HAP-1 (cell line): ENCODE data around the gene OXLD1.
"Not testable (repeated sequence)": the region's sequence is repeated elsewhere in the genome, so short reads cannot be mapped to it uniquely, and the experiment has no call there.

Experiments
- DNase-seq, 2 experiments: peaks; one replicate each; pipeline ENCODE4 v3.0.0-alpha.2; 2016 to 2020; ENCODE audit warnings: low spot score in 2 of 2
- H3K27me3 ChIP-seq: fragments of 250-450 bp; sonication (Bioruptor Pico); 2 replicates; pipeline ENCODE4 v1.5.1; 2020; ENCODE audit warnings: low read depth, mild to moderate bottlenecking, moderate library complexity
- H3K36me3 ChIP-seq: fragments of 250-450 bp; sonication (Bioruptor Pico); replicated peaks from 2 replicates; pipeline ENCODE4 v1.5.1; 2020; ENCODE audit warnings: mild to moderate bottlenecking
- H3K4me1 ChIP-seq: fragments of 250-450 bp; sonication (Bioruptor Pico); 2 replicates; pipeline ENCODE4 v1.5.1; 2020; ENCODE audit warnings: mild to moderate bottlenecking
- H3K4me3 ChIP-seq: fragments of 250-450 bp; sonication (Bioruptor Pico); 2 replicates; pipeline ENCODE4 v1.5.1; 2020; ENCODE audit warnings: mild to moderate bottlenecking, moderate library complexity
- H3K9me3 ChIP-seq: fragments of 250-450 bp; sonication (Bioruptor Pico); 2 replicates; pipeline ENCODE4 v1.5.1; 2020; ENCODE audit warnings: mild to moderate bottlenecking, moderate library complexity
- in situ Hi-C: fragments of 300-500 bp; cut with MboI; formaldehyde crosslinking; loops from 3 replicates; pipeline ENCODE4 v1.14.3; 2020; ENCODE audit warnings: low sequenced_read_pairs, inconsistent platforms, mixed read lengths

The OXLD1 gene

DNA sequence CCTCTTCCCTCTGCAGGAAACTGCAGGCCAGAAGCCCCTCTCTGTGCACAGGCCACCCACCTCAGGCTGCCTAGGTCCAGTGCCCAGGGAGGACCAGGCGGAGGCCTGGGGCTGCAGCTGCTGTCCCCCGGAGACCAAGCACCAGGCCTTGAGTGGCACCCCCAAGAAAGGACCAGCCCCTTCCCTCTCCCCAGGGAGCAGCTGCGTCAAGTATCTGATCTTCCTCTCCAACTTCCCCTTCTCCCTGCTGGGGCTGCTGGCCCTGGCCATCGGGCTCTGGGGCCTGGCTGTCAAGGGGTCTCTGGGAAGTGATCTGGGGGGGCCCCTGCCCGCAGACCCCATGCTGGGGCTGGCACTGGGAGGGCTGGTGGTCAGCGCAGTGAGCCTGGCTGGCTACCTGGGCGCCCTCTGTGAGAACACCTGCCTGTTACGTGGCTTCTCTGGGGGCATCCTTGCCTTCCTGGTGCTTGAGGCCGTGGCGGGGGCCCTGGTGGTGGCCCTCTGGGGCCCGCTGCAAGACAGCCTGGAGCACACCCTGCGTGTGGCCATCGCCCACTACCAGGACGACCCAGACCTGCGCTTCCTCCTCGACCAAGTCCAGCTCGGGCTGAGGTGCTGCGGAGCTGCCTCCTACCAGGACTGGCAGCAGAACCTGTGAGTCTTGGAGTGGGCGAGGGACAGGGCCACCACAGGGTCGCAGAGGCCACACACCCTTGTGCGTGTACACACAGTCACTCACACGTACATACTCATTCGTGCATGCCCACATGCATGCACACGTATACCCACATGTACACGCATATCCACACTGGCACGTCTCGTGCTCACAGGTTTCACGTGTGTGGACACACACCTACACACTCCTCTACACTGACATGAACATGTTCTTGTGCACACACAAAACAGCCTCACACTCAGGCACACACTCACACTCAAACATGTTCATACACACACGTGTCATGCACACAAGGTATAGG is 21.1 kb downstream of the OXLD1 start:
- no peak overlapping the region for H3K4me3 ChIP-seq

DNA sequence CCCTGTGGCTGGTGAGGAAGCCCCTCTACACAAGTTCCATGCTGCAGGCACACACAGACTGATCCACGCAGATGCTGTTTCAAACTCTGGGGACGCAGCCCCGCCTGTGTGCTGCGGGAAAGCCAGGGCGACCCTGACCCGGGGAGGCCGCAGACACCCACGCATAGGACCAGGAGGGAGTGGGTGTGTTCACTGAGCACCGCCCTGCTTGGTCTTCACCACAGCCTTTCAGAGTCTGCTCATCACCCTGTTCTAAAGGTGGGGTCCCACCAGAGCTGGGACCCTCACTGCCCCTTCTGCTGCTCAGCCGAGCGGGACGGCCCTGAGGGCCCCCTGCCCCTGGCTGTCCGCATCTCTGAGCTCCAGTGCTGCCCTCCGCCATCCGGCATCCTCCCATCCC is 21.9 kb downstream of the OXLD1 start:
- in situ Hi-C loops, result no loop called here
- no peaks in the 10 kb centered on the region for H3K4me1 ChIP-seq
- H3K27me3 ChIP-seq, result no peaks in the 10 kb centered on the region
- DNase-seq, result no peak
- H3K9me3 ChIP-seq, result no peaks in the 10 kb centered on the region
- no peaks in the 10 kb centered on the region for H3K36me3 ChIP-seq
- H3K4me3 ChIP-seq, result no peak overlapping the region

More for the DNA sequence above, 21.1 kb downstream of the OXLD1 start:
- Histone ChIP-seq H3K27me3 (no peaks in the 10 kb centered on the region), H3K36me3 (no peaks in the 10 kb centered on the region), H3K9me3 (no peaks in the 10 kb centered on the region), H3K4me1 (no peaks in the 10 kb centered on the region)
- DNase-seq, result no peak
- in situ Hi-C loops, result no loop called here

DNA sequence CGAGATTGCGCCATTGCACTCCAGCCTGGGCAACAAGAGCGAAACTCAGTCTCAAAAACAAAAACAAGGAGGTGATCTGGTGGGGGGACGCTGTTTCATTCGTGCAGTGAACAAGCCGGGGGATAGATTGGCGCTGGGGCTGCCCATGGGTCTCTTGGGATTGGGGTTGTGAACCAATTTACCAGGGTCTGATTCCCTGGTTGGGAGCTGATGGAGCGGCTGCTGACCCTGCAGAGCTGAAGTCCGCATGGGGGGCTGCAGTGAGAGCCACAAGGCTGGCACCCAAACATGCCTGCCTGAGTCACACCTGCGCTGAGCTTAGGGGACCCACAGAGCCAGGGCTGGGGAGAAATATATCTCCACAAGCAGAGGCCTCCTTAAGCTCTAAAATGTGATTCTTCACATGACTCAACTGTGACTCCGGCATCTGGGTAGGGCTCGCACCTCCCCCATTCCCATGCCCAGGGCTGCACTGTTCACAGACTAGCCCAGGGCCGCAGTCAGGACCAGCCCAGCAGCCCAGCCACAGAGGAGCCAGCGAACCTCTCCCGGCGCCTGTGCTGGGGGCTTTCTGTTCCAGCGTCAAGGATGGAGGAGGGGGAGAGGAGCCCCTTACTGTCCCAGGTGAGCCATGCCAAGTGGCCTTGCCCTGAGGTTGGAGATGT is 24.4 kb downstream of the OXLD1 start:
- no peaks in the 10 kb centered on the region for H3K36me3 ChIP-seq
- H3K27me3 ChIP-seq, result no peaks in the 10 kb centered on the region
- in situ Hi-C loops, result no loop called here
- no peaks in the 10 kb centered on the region for H3K9me3 ChIP-seq
- no peak for DNase-seq
- H3K4me1 ChIP-seq, result no peaks in the 10 kb centered on the region
- H3K4me3 ChIP-seq, result no peak overlapping the region

DNA sequence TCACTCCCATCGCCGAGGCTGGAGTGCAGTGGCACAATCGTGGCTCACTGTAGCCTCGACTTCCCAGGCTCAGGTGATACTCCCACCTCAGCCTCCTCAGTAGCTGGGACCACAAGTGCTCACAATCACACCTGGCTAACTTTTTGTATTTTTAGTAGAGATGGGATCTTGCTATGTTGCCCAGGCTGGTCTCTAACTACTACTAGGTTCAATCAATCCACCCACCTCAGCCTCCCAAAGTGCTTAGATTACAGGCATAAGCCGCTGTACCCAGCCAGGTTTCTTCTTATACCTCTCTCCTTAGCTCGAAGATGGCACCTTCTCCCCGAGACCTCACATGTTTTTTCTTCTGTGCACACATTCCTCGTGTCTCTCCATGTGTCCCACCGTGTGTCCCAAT is 26.4 kb downstream of the OXLD1 start:
- no peaks in the 10 kb centered on the region for H3K27me3 ChIP-seq
- no peaks in the 10 kb centered on the region for H3K9me3 ChIP-seq
- no peak for DNase-seq
- H3K4me3 ChIP-seq, result no peak overlapping the region
- no peaks in the 10 kb centered on the region for H3K36me3 ChIP-seq
- in situ Hi-C loops, result no loop called here
- H3K4me1 ChIP-seq, result peaks cover 8% of the 10 kb centered on the region

DNA sequence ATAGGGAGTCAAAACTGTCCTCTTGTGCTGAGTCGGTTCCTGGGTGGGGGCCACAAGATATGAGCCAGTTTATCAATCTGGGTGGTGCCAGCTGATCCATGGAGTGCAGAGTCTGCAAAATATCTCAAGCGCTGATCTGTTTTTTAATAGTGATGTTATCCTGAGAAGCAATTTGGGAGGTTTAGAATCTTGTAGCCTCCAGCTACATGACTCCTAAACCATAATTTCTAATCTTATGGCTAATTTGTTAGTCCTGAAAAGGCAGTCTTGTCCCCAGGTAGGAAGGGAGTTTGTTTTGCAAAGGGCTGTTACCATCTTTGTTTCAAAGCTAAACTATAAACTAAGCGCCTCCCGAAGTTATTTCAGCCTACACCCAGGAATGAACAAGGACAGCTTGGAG is 27.7 kb downstream of the OXLD1 start:
- H3K27me3 ChIP-seq, result no peaks in the 10 kb centered on the region
- no peak for DNase-seq
- H3K4me1 ChIP-seq, result peaks cover 8% of the 10 kb centered on the region
- no peaks in the 10 kb centered on the region for H3K36me3 ChIP-seq
- in situ Hi-C loops, result no loop called here
- H3K4me3 ChIP-seq, result no peak overlapping the region
- H3K9me3 ChIP-seq, result no peaks in the 10 kb centered on the region

DNA sequence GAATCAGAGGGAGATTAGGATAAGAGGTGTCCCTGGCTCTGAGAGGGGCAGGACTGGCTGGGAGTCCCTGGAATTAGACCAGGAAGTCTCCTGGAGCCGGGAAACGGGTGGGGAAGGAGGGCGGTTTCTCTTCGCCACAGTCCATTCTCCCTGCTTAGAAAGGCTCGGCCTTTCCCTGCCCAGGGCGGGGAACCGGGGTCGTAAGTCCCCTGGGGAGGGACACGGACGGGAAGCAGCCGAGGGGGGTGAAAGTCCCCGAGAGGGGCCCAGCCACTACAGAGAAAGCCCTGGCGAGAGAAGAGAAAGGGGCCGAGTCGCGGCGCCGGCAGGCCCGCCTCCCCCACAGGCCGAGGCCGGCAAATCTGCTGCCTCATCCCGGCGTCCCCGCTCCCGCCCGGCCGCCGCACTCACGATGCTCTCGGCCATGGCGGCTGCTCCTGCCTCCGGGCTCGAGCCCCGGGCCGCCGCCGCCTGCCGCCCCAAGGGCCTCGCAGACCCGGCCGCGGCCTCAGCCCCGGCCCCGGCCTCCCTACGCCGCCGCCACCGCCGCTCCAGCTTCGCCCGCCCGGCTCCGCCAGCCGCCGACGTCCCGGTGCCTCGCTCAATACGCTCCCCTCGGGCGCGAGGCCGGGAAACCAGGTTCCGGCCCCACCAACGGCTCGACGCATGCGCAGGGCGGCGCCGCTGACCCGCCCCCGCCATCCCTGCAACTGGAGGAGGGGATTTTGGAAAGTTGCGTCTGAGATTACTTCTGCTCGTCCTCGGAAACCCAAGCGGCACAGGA is 29.7 kb downstream of the OXLD1 start, which contains the start of the genes NPLOC4 and TSPAN10:
NPLOC4 (minus strand) TSS at position 608 of the 784 bp plus-strand sequence; CDS start at position 426, 182 bp downstream.
TSPAN10 (plus strand) TSS at position 692 of the 784 bp plus-strand sequence. CDS start 5,217 bp downstream, outside the sequence.
- H3K4me3 ChIP-seq, result peak within 1 kb of the TSS; percentile 76
- H3K4me1 ChIP-seq, result peaks cover 8% of the 10 kb centered on the region
- in situ Hi-C loops, result no loop called here
- DNase-seq, result peak; percentile 79 to 91
- no peaks in the 10 kb centered on the region for H3K9me3 ChIP-seq
- H3K36me3 ChIP-seq, result no peaks in the 10 kb centered on the region
- H3K27me3 ChIP-seq, result no peaks in the 10 kb centered on the region

DNA sequence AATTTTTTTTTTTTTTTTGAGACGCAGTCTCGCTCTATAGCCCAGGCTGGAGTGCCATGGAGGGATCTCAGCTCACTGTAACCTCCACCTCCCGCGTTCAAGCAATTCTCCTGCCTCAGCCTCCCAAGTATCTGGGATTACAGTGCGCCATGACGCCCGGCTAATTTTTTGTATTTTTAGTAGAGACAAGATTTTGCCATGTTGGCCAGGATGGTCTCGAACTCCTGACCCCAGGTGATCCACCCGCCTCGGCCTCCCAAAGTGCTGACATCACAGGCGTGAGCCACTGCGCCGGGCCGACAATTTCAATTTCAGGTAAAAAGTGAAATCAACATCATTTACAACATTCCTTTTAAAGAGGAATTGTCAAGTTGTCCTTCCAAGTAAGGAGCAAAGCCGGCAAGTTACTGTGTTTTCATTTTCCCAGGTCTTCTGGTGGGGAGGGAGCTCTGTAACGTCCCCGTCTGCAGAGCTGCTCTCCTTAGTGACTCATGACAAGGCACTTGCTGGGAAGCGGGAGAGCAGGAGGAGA is 30.4 kb downstream of the OXLD1 start:
- Histone ChIP-seq H3K4me3 (peak overlapping the region; percentile 76), H3K4me1 (peaks cover 8% of the 10 kb centered on the region), H3K27me3 (no peaks in the 10 kb centered on the region), H3K9me3 (no peaks in the 10 kb centered on the region), H3K36me3 (no peaks in the 10 kb centered on the region; the same call in 1 of the 2 replicates)
- in situ Hi-C loops, result no loop called here
- no peak for DNase-seq

DNA sequence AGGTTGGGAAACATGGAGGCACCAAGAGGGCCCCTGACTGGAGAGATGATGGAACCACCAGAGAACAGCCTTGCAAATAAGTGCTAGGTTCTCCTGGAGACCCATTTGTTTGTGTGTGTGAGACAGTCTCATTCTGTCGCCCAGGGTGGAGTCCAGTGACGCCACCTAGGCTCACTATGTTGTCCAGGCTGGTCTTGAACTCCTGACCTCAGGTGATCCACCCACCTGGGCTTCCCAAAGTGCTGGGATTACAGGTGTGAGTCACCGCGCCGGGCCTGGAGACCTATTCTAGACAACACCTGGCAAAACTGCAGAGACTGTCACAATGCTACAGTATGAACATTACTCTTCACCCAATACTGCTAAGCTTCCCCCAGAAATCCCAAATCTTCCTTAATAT is 31.0 kb downstream of the OXLD1 start:
- Histone ChIP-seq H3K27me3 (no peaks in the 10 kb centered on the region), H3K4me3 (peak overlapping the region; percentile 76), H3K9me3 (no peaks in the 10 kb centered on the region), H3K36me3 (no peaks in the 10 kb centered on the region; the same call in 1 of the 2 replicates), H3K4me1 (peaks cover 8% of the 10 kb centered on the region)
- in situ Hi-C loops, result no loop called here
- DNase-seq, result no peak

DNA sequence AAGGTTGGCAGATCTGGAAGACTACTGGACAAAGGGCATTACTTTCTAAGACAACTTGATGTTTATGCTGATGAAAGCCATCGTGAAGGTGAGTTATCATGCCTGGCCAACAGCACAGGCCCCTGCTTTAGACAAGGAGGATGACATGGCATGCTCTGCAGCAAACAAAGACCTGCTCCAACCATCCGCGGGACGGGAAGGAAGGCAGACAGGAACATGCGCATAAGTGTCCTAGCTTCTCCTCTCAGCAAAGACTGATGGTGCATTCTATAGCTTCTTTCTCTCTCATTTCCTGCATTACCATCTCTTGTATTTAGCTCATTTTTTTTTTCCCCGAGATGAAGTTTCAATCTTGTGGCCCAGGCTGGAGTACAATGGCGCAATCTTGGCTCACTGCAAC is 34.9 kb downstream of the OXLD1 start:
- H3K36me3 ChIP-seq, result peaks cover 32% of the 10 kb centered on the region
- H3K27me3 ChIP-seq, result no peaks in the 10 kb centered on the region
- in situ Hi-C loops, result no loop called here
- H3K9me3 ChIP-seq, result no peaks in the 10 kb centered on the region
- peaks cover 8% of the 10 kb centered on the region for H3K4me1 ChIP-seq
- no peak for DNase-seq
- H3K4me3 ChIP-seq, result no peak overlapping the region

DNA sequence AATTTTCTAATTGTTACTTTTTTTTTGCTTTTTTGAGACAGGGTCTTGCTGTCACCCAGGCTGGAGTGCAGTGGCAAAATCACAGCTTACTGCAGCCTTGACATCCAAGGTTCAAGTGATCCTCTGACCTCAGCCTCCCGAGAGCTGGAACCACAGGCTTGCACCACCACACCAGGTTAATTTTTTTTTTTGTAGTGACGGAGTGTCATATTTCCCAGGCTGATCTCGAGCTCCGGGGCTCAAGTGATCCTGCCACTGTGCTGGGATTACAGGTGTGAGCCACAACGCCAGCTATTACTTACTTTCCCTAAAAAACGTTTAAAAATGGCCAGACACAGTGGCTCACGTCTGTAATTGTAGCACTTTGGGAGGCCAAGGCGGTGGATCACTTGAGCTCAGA is 36.1 kb downstream of the OXLD1 start:
- DNase-seq, result no peak
- H3K27me3 ChIP-seq, result no peaks in the 10 kb centered on the region
- in situ Hi-C loops, result no loop called here
- no peak overlapping the region for H3K4me3 ChIP-seq
- no peaks in the 10 kb centered on the region for H3K9me3 ChIP-seq
- H3K4me1 ChIP-seq, result peaks cover under 1% of the 10 kb centered on the region; the same call in 1 of the 2 replicates
- H3K36me3 ChIP-seq, result peaks cover 41% of the 10 kb centered on the region

DNA sequence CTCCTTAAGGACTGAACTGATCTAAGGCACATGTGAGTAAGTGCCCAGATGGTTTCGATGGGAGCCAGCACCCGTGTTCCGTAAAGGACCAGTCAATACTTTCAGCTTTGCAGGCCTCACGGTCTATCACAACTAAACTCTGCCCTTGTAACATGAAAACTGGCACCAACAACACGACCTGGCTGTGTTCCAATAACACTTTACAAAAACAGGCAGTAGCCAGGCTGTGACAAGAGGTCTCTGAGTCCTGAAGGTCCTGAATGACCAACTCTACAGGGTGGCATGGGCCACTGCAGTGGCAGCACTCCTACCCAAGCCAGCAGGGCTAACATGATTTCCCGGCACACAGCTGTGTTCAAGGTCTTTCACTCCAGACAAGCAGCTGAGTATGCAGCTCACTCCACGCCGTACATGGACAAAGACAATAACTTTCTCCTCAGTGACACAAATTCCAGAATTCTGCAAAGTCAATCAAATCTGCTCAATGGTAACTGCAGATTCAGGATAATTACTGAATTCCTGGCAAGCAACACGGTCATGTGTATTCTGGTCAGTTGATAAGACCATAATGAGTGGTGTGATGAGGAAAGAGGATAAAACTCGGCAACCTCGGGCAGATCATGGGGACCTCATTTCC is 44.8 kb downstream of the OXLD1 start:
- Histone ChIP-seq H3K9me3 (no peaks in the 10 kb centered on the region), H3K4me3 (no peak overlapping the region), H3K4me1 (no peaks in the 10 kb centered on the region), H3K36me3 (peaks cover 78% of the 10 kb centered on the region), H3K27me3 (no peaks in the 10 kb centered on the region)
- DNase-seq, result no peak
- in situ Hi-C loops, result no loop called here

DNA sequence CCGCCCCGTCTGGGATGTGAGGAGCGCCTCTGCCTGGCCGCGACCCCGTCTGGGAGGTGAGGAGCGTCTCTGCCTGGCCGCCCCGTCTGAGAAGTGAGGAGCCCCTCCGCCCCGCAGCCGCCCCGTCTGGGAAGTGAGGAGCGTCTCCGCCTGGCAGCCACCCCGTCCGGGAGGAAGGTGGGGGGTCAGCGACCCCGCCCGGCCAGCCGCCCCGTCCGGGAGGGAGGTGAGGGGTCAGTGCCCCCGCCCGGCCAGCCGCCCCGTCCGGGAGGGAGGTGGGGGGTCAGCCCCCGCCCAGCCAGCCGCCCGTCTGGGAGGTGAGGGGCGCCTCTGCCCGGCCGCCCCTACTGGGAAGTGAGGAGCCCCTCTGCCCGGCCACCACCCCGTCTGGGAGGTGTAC is 48.1 kb downstream of the OXLD1 start:
- DNase-seq, in situ Hi-C loops, H3K27me3 ChIP-seq, H3K9me3 ChIP-seq, H3K4me1 ChIP-seq, H3K4me3 ChIP-seq: not testable (repeated sequence)
- H3K36me3 ChIP-seq, result peaks cover 65% of the 10 kb centered on the region

DNA sequence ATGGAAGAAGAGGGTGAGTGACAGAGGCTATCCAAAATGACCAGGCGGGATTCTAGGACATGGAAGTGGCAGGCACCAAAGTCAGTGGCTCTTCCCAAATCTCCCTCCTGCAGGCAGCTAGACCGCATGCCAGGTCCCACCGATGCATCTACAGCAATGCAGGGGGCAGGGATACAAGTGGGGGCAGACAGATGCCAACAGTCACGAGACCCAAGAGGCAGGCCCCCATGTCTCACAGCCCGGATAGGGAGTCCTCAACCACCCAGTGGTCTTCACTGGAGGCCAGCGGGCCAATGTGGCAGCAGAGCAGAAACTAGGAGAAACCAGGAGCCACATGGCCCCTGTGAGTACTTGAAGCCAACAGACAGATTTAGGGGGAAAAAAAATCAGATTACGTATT is 49.5 kb downstream of the OXLD1 start:
- Histone ChIP-seq H3K36me3 (peaks cover 61% of the 10 kb centered on the region), H3K27me3 (no peaks in the 10 kb centered on the region), H3K9me3 (no peaks in the 10 kb centered on the region), H3K4me3 (no peak overlapping the region), H3K4me1 (no peaks in the 10 kb centered on the region)
- in situ Hi-C loops, result no loop called here
- DNase-seq, result no peak
